A673 (cell line): Measurements from ENCODE around the gene SPC24.

Experiments used
- EZH2 ChIP-seq: fragments of 200-600 bp; sonication (generic); IDR thresholded peaks from 2 replicates; pipeline ENCODE4 v1.6.1; 2017; ENCODE audit warnings: borderline replicate concordance, low read depth, mild to moderate bottlenecking, mixed read lengths, antibody characterized with exemption, low read length; ENCODE audit not compliant: poor library complexity, severe bottlenecking
- TF ChIP-seq, protein P1 (sequence below): fragments of 300-800, 200-600 bp; sonication (generic); conservative IDR thresholded peaks from 2 replicates; pipeline ENCODE4 v1.5.1; 2017; ENCODE audit warnings: low read depth, mild to moderate bottlenecking, antibody characterized with exemption, low read length, moderate library complexity, mixed read lengths

DNA sequence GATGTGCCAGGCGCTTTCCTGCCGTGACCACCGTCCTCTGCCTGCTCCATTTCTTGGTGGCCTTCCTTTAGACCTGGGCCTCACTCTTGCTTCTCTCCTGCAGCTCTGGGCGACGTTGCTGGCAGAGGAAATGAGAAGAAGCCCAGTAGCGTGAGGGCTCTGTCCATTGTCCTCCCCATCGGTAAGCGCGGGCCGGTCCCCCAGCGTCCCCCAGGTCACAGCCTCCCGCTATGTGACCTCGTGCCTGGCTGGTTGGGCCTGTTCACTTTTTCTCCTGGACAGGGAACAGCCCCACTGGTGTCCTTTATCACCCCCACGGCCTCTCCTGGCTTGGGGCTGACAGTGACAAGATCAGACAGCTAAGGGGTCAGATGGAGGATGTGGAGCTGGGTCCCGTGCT is 27.7 kb downstream of the SPC24 start:
- TF ChIP-seq EZH2 = no peak
- TF ChIP-seq, protein P1, sequence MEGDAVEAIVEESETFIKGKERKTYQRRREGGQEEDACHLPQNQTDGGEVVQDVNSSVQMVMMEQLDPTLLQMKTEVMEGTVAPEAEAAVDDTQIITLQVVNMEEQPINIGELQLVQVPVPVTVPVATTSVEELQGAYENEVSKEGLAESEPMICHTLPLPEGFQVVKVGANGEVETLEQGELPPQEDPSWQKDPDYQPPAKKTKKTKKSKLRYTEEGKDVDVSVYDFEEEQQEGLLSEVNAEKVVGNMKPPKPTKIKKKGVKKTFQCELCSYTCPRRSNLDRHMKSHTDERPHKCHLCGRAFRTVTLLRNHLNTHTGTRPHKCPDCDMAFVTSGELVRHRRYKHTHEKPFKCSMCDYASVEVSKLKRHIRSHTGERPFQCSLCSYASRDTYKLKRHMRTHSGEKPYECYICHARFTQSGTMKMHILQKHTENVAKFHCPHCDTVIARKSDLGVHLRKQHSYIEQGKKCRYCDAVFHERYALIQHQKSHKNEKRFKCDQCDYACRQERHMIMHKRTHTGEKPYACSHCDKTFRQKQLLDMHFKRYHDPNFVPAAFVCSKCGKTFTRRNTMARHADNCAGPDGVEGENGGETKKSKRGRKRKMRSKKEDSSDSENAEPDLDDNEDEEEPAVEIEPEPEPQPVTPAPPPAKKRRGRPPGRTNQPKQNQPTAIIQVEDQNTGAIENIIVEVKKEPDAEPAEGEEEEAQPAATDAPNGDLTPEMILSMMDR = no peak
